Ovary (tissue), 9 donors: ENCODE data around the gene EVL. TPM values are rescaled to one million over a fixed set of nuclear protein-coding genes. Genes with fewer than 3 reads are reported as not detected.

Experiments used
- DNase-seq, 5 donors: peaks; one replicate each; pipeline ENCODE4 v3.0.0-alpha.2; 2019 to 2020
- H3K27ac ChIP-seq, 2 donors: fragments of 200-600 bp; one replicate each; pipeline versions ENCODE4 v1.5.1 to v1.8.0; 2019 to 2022
- H3K27me3 ChIP-seq: fragments of 200-600 bp; one replicate; pipeline ENCODE4 v1.8.0; 2022
- H3K36me3 ChIP-seq: fragments of 200-600 bp; sonication (generic); one replicate; pipeline ENCODE4 v1.5.1; 2019
- H3K4me1 ChIP-seq: one replicate; pipeline ENCODE4 v1.8.1; 2013; ENCODE audit warnings: mild to moderate bottlenecking, moderate library complexity; ENCODE audit not compliant: insufficient read depth
- H3K4me3 ChIP-seq: fragments of 200-600 bp; sonication (generic); one replicate; pipeline ENCODE4 v1.5.1; 2017
- H3K9me3 ChIP-seq, 2 donors: fragments of 200-600 bp in 1 of 2; sonication (generic) in 1 of 2; one replicate each; pipeline versions ENCODE4 v1.5.1 to v1.8.1; 2013 to 2019; ENCODE audit warnings: mild to moderate bottlenecking in 1 of 2, moderate library complexity in 1 of 2
- EP300 ChIP-seq: sonication (generic); formaldehyde crosslinking; IDR thresholded peaks from one replicate; pipeline ENCODE4 v1.6.1; 2017; ENCODE audit warnings: antibody characterized with exemption
- POLR2A ChIP-seq: fragments of 450-650 bp; IDR thresholded peaks from one replicate; pipeline ENCODE4 v1.6.1; 2017; ENCODE audit warnings: antibody characterized with exemption, mild to moderate bottlenecking, moderate library complexity
- WGBS, 3 donors: extraction: QIAGEN DNeasy Blood & Tissue Kit in 1 of 3; methylation state at CpG; one replicate each; pipeline versions ENCODE4 v1.1.5 to v1.1.7; 2013 to 2017; 5-methylcytosine and 5-hydroxymethylcytosine counted together
- intact Hi-C, 4 donors: fragments of 100-400 bp; cut with DNase I; formaldehyde crosslinking; loops; one replicate each; pipeline versions ENCODE4 v1.11.0 to v1.15.1; 2022 to 2023
- polyA plus RNA-seq, 2 donors: library from polyadenylated mRNA; stranded (reverse); fragments of 200-250 nt in 1 of 2; fragments of 350-450 nt in 1 of 2; fragmentation: Illumina TruSeq in 1 of 2; extraction: RNeasy Lipid Tissue Mini Kit (QIAGEN cat#74804) in 1 of 2; gene quantifications; one replicate each; pipeline ENCODE4 v1.2.3, GENCODE V29; 2013 to 2014
- total RNA-seq, 7 donors: library from RNA; depleted of rRNA in 2 of 7; stranded (reverse); fragments of >200 nt in 2 of 7; fragmentation: NEBNext Ultra II Directional in 3 of 7; extraction: Animal tissue kit (Norgen Biotek cat#: 25700) in 3 of 7; gene quantifications; one replicate each; pipeline versions ENCODE4 v1.1.0 to v1.2.4, GENCODE V29; 2016 to 2023
- TF ChIP-seq, protein P1 (sequence below), 3 donors: fragments of 450-650 bp in 2 of 3; fragments of 200-600 bp in 1 of 3; IDR thresholded peaks; one replicate each; pipeline versions ENCODE4 v1.5.1 to v1.8.0; 2016 to 2022; ENCODE audit warnings: antibody characterized with exemption in 3 of 3, mild to moderate bottlenecking in 1 of 3
- donor health status: DM: no; HTN: no; CAD: no; lungs with moderate emphysema.
- donor health status: DM: no; HTN: no; CAD: no.
- donor health status: Bipolar disorder and iron deficiency.
- donor health status: DM: yes; HTN: yes; CAD: no.
- donor health status: DM: no; HTN: no; CAD: no.
- donor health status: DM: yes; HTN: yes; CAD: no.

Gene EVL
- total and polyA plus RNA-seq, 9 donors = 41.0 to 105 (median 66.1) TPM

GRCh38 chr14:100107236-100107635 lies 42.0 kb downstream of the EVL start:
- intact Hi-C loops = loop anchor here (5.0 to 10.0 kb wide), 3 partner anchors 50 to 122 kb away; no protein-coding TSS in a partner anchor
- WGBS, 3 donors = 87 to 92% (median 91%) methylated on average over 5 of the region's 5 CpGs
- peaks cover 26% of the 10 kb centered on the region for H3K4me1 ChIP-seq
- TF ChIP-seq, protein P1, sequence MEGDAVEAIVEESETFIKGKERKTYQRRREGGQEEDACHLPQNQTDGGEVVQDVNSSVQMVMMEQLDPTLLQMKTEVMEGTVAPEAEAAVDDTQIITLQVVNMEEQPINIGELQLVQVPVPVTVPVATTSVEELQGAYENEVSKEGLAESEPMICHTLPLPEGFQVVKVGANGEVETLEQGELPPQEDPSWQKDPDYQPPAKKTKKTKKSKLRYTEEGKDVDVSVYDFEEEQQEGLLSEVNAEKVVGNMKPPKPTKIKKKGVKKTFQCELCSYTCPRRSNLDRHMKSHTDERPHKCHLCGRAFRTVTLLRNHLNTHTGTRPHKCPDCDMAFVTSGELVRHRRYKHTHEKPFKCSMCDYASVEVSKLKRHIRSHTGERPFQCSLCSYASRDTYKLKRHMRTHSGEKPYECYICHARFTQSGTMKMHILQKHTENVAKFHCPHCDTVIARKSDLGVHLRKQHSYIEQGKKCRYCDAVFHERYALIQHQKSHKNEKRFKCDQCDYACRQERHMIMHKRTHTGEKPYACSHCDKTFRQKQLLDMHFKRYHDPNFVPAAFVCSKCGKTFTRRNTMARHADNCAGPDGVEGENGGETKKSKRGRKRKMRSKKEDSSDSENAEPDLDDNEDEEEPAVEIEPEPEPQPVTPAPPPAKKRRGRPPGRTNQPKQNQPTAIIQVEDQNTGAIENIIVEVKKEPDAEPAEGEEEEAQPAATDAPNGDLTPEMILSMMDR (IDR thresholded peaks at IDR 0.05) = no peak
- TF ChIP-seq POLR2A = no peak
- DNase-seq = peak in 1 of 5 donors; percentile 19
- no peak overlapping the region for H3K27ac ChIP-seq
- no peaks in the 10 kb centered on the region for H3K36me3 ChIP-seq
- H3K4me3 ChIP-seq = no peak overlapping the region
- H3K9me3 ChIP-seq = no peaks in the 10 kb centered on the region
- no peaks in the 10 kb centered on the region for H3K27me3 ChIP-seq

- Histone ChIP-seq H3K27ac (no peak overlapping the region), H3K36me3 (no peaks in the 10 kb centered on the region), H3K9me3 (no peaks in the 10 kb centered on the region), H3K4me3 (no peak overlapping the region), H3K4me1 (peaks cover 30% of the 10 kb centered on the region), H3K27me3 (no peaks in the 10 kb centered on the region)
- DNase-seq = peak; percentile 73 to 90 (median 87)
- no peak for TF ChIP-seq POLR2A
- TF ChIP-seq, protein P1 (IDR thresholded peaks at IDR 0.05) = peak; percentile 74 to 85 (median 77)
- intact Hi-C loops = loop anchor here (2.0 to 10.0 kb wide), 4 partner anchors 51 to 125 kb away; no protein-coding TSS in a partner anchor
- WGBS, 3 donors = 31 to 34% (median 32%) methylated on average over 13 of the region's 13 CpGs
Observed at GRCh38 chr14:100108042-100108825, 43.0 kb downstream of the EVL start.

GRCh38 chr14:100108840-100109593 lies 43.8 kb downstream of the EVL start:
- H3K27me3 ChIP-seq = no peaks in the 10 kb centered on the region
- H3K27ac ChIP-seq = no peak overlapping the region
- H3K4me1 ChIP-seq = peaks cover 24% of the 10 kb centered on the region
- TF ChIP-seq, protein P1 (IDR thresholded peaks at IDR 0.05) = no peak
- TF ChIP-seq POLR2A = no peak
- no peak for TF ChIP-seq EP300
- no peaks in the 10 kb centered on the region for H3K36me3 ChIP-seq
- H3K4me3 ChIP-seq = no peak overlapping the region
- peak in 1 of 5 donors; percentile 32 for DNase-seq
- intact Hi-C loops = loop anchor here (2.0 to 10.0 kb wide), 4 partner anchors 52 to 126 kb away; no protein-coding TSS in a partner anchor
- H3K9me3 ChIP-seq = no peaks in the 10 kb centered on the region
- WGBS, 3 donors = 74 to 77% (median 75%) methylated on average over 10 of the region's 10 CpGs

GRCh38 chr14:100109594-100109955 lies 44.4 kb downstream of the EVL start:
- intact Hi-C loops = loop anchor here (2.0 to 10.0 kb wide), 4 partner anchors 52 to 127 kb away; no protein-coding TSS in a partner anchor
- TF ChIP-seq, protein P1 (IDR thresholded peaks at IDR 0.05) = no peak
- TF ChIP-seq POLR2A (no peak), EP300 (no peak)
- Histone ChIP-seq H3K27me3 (no peaks in the 10 kb centered on the region), H3K4me1 (peaks cover 24% of the 10 kb centered on the region), H3K4me3 (no peak overlapping the region), H3K9me3 (no peaks in the 10 kb centered on the region), H3K27ac (no peak overlapping the region), H3K36me3 (no peaks in the 10 kb centered on the region)
- peak in 1 of 5 donors; percentile 24 for DNase-seq
- 93 to 96% (median 95%) methylated on average over 9 of the region's 9 CpGs for WGBS, 3 donors
